Kidney epithelial cell (primary cell): Measurements from ENCODE around the gene THBS2. TPM values are rescaled to one million over a fixed set of nuclear protein-coding genes. Genes with fewer than 3 reads are reported as not detected.

ENCODE experiments used
- DNase-seq: peaks from one replicate; pipeline ENCODE4 v3.0.0-alpha.2; 2010; ENCODE audit warnings: low read depth
- H3K27me3 ChIP-seq: 2 replicates; pipeline ENCODE4 v1.6.0; 2011; ENCODE audit warnings: low read length; ENCODE audit not compliant: control insufficient read depth, insufficient read depth
- H3K36me3 ChIP-seq: 2 replicates; pipeline ENCODE4 v1.5.1; 2011; ENCODE audit warnings: low read length; ENCODE audit not compliant: control insufficient read depth, insufficient read depth
- H3K4me3 ChIP-seq: 2 replicates; pipeline ENCODE4 v1.5.1; 2011; ENCODE audit warnings: low read depth, mild to moderate bottlenecking, control low read depth, low read length
- CTCF ChIP-seq: IDR thresholded peaks from 2 replicates; pipeline ENCODE4 v1.5.1; 2011; ENCODE audit warnings: mild to moderate bottlenecking, moderate library complexity, low read length, control low read depth, inconsistent platforms; ENCODE audit not compliant: insufficient read depth, poor library complexity, severe bottlenecking
- total RNA-seq: library from RNA; depleted of rRNA; stranded (reverse); fragments of >200 nt; gene quantifications from 2 replicates; pipeline ENCODE4 v1.2.3, GENCODE V29; 2015

The THBS2 gene
- total RNA-seq, 1 donor from 2014 or later = 21.9 TPM

- H3K36me3 ChIP-seq = no peaks in the 10 kb centered on the region
- no peak for DNase-seq
- no peak overlapping the region for H3K4me3 ChIP-seq
- no peak for TF ChIP-seq CTCF
- H3K27me3 ChIP-seq = no peaks in the 10 kb centered on the region
These were observed 13.5 kb downstream of the THBS2 start for GRCh38 chr6:169240125-169240524.

- no peak for TF ChIP-seq CTCF
- H3K36me3 ChIP-seq = no peaks in the 10 kb centered on the region
- H3K4me3 ChIP-seq = no peak overlapping the region
- DNase-seq = no peak
- H3K27me3 ChIP-seq = no peaks in the 10 kb centered on the region
These were observed 14.5 kb downstream of the THBS2 start for GRCh38 chr6:169239181-169239580.

GRCh38 chr6:169238766-169239165 is 14.9 kb downstream of the THBS2 start:
- no peaks in the 10 kb centered on the region for H3K27me3 ChIP-seq
- no peaks in the 10 kb centered on the region for H3K36me3 ChIP-seq
- H3K4me3 ChIP-seq = no peak overlapping the region
- TF ChIP-seq CTCF = no peak
- DNase-seq = no peak

- Histone ChIP-seq H3K36me3 (no peaks in the 10 kb centered on the region), H3K27me3 (no peaks in the 10 kb centered on the region), H3K4me3 (no peak overlapping the region)
- no peak for TF ChIP-seq CTCF
- DNase-seq = no peak
These were observed 16.0 kb downstream of the THBS2 start for GRCh38 chr6:169237496-169238134.

- TF ChIP-seq CTCF = no peak
- no peak for DNase-seq
- no peaks in the 10 kb centered on the region for H3K36me3 ChIP-seq
- no peaks in the 10 kb centered on the region for H3K27me3 ChIP-seq
- H3K4me3 ChIP-seq = no peak overlapping the region
These were observed 16.7 kb downstream of the THBS2 start for GRCh38 chr6:169236988-169237387.

GRCh38 chr6:169236545-169236944 is 17.1 kb downstream of the THBS2 start:
- H3K36me3 ChIP-seq = no peaks in the 10 kb centered on the region
- no peaks in the 10 kb centered on the region for H3K27me3 ChIP-seq
- TF ChIP-seq CTCF = no peak
- DNase-seq = no peak
- H3K4me3 ChIP-seq = no peak overlapping the region
